DMS 273 (cell line): ENCODE data around the gene LOX.
A peak's percentile ranks its signal among the peaks of the same experiment; 100 is the strongest.
"Not testable (repeated sequence)": the region's sequence is repeated elsewhere in the genome, so short reads cannot be mapped to it uniquely, and the experiment has no call there.

Experiments
- DNase-seq: peaks from one replicate; lab custom pipeline; 2025; ENCODE audit not compliant: unreplicated experiment; lab: John Stamatoyannopoulos, UW

The LOX gene

DNA sequence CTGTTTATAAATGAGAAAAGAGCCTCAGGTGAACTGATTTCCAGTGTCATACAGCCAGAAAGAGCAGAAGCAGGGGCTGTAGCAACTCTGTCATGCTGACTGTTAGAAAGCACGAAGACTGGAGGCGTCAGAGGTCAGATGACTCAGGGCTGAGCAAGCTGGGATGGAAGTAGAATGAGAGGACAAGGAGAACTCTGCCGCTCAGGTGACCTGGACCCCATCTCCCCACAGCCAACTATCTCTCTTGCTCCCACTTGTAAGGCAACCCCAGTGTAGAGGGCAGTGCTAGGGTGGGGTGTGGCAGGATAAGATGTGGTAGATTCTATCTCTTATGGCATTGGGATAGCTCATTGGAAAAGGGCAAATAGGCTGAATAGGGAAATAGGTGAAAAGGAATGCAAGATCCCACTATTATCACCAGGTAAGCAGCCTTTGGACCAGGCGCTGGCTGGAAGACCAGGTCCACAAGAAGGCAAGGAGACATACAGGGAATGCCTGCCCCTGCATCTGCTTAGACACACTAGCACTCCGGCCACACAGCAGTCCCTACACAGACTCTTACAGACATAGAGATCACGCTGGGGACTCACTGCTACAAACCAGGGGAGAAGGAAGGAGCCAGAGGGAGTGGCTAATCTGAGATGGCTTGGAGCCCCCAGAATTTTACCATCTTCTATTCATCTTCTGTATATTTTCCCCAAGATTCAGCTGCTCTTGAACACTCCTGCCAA lies 21.2 kb upstream of the LOX start:
- DNase-seq = no peak

DNA sequence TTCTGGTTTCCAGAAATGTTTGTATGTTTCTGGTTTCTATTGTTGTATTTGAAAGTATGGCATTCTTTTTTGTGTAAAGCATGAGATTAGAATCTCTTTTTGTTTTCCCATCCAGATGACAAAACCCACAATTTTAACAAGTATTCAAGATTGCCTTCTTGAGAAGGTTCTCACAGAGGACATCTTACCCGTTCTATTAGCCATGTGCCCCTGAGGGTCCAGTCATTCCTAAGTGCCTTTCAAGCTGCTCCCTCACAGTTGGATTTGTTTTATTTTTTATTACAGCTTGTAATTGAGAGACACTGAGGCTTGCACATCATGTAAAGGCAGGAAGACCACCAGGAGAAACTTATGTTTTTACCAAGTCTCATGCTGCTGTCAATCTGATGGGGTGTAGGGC lies 19.3 kb upstream of the LOX start:
- no peak for DNase-seq

DNA sequence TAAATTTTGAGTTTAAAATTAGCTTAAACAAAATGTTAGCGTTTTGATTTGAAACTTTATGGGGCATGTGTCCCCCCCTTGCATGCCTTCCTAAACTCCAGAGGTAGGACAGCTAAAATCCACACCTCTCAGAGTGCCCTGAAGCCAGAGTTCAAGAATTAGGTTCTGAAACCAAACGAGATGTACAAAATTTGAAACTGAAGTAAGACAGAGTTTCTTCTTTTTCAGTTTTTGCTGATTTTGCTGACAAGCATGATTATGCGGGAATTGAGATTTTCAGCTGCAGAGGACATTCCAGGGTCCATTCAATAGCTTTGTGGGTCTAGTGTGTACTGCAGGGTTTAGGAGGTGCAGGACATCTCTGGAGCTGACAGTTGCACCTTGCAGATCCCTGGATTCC lies 17.1 kb upstream of the LOX start:
- DNase-seq = no peak

DNA sequence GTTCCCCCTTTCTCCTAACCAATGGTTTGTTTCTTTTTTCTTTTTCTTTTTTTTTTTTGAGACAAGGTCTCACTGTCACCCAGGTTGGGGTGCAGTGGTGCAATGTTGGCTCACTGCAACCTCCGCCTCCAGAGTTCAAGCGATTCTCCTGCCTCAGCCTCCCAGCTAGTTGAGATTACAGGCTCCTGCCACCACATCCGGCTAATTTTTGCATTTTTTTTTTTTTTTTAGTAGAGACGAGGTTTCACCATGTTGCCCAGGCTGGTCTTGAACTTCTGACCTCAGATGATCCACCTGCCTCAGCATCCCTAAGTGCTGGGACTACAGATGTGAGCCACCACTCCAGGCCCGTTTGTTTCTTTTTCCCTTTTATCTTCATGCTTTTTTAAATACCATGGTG lies 16.2 kb upstream of the LOX start:
- not testable (repeated sequence) for DNase-seq

DNA sequence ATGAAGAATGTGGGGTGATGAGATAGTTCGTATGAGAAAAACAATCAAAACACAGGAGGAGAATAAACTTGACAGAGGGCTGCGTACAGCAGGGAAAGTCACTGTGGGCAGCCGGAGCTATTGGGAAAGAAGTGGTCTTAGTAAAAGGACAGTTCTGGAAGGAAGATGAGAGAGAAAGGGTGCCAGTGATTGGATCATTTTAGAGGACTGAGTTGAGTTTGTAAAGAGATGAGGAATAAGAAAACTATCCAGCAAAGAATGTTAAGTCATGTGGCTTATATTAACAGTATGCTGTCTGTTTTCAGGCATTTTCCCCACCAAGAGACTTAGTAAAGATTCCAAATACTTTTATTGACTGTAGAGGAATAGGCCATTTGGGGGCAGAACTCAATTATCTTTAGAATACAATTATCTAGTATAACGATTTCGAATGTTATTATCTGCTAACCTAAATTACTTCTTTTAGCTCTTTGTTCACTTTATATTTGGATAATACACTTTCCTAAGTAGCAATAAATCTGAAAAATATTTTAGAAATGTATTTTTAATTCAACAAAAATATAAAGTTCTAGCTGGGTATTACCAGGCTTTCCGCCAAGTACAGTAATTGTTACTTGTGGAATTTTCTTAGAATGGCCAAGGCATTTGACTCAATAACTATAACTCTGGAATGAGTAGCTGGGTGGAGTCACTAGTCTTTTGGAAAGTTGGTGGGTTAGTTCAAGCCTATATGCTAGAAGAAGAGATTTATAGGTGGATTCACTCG lies 15.5 kb upstream of the LOX start:
- no peak for DNase-seq

DNA sequence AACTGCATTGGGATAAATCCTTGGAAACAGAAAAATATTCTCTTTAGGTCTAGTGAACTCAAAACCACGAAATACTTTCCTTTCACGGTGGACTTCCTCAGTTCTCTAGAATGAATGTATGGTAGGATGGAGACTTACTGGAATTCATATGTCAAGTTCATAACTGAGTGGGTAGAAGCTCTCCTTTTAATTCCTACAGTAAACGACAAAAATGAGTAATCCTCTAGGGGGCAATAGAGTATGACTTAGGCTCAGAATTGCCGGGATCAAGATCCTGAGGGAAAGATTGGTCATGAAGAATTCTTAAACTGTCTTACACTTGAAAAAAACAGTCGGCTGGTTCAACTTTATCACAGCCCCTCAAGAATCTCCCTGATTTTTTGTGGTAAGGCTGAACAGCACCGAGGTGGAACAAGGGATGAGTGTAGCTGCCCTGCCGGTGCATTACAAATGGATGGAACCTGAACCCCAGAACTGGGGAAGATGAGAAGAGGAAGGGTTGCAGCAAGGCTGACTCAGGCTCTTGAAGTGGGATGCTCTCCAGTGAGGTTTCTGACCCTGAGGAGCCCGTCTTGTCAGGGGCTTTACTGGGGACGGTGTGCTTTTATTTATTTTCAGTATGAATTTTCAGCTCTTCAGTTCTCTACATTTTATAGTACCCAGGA lies 14.0 kb upstream of the LOX start:
- peak; percentile 68 for DNase-seq

DNA sequence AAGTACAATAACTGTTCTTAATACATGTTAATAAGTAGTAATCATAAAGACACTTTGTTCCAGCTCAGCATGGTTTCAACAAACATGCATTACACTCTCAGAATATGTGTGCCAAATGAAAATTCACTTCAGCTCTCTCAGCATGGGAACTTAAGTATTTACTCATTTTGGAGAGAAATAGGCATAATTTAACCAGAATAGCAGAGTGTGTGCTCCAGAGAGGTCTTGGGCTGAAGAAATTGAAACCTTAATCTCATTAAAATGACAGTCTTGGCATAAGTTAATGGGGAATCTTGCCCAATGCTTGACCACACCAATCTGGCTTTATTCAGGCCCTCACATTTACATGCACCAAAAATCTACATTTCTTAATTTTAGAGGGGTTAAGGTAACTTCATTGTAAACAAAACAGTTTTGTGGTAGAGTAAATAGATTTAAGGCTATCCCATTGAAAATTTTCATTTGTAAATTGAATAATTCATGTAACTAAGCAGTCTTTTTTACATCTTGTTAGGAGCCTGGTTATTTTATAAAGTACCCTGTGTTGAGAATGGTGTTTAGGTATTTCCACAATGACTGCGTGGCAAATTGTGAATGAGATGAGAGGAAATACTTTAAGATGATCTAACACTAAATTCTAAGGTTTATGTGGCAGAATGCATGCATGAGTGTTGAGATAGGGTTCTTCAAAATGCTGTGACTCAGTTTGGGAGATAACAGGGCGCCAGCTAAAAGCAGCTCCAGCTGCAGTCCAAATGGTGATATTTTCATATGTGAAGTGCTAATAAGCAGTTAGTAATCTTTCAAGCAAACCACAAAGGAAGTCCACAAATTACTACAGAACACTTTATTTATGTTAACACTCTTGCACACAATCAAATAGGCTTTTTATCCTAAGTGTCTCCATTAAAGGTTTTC lies 11.3 kb upstream of the LOX start:
- no peak for DNase-seq

DNA sequence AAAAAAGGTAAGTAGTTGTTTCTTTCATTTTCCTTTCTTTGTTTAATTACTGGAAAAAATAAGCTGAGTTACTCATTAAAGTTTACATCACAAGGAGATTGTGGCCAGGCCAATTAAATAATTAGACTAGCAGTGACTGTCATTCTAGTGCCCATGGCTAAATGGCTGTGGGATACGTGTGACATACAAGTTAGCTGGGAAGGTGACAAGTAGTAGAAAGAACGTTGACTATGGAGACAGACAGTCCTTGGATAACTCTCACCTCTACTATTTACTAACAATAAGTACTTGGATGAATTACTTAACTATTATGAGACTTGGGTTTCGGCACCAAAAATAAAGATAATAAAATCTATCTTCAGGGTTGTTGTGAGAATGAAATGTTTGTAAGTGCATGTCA lies 7.0 kb upstream of the LOX start:
- DNase-seq = no peak

DNA sequence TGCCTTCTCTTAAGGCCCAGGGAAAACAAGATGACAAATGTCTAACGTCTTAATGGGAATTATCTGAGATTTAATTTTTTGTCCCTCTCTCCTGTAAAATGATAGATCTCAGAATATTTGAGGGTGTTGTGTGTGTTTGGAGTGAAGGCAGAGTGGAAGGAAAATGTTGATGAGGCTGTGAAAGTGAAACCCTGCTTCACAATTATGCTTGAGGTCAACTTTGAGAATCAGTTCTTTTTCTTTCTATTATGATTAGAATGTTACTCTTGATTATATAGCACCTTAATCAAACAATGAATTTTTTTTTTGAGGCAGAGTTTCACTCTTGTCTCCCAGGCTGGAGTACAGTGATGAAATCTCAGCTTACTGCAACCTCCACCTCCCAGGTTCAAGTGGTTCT lies 5.5 kb upstream of the LOX start:
- DNase-seq = no peak

DNA sequence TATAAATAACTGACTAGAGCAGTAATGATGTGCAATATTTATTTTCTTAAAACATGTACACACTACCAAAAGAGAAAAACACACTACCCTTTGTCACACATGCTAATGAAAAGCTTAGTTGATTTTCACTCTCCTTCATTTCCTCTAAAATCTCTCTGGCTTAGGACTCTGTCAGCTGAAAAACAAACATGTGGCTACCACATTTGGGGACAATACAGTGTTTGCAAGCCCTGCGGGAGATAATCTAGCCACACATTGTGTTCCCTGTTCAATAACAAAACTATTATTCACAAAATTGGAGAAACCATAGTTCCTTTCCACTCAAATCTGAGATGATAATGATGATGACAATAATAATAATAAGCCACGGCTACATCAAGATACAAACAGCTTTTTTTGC lies 3.5 kb upstream of the LOX start:
- no peak for DNase-seq

DNA sequence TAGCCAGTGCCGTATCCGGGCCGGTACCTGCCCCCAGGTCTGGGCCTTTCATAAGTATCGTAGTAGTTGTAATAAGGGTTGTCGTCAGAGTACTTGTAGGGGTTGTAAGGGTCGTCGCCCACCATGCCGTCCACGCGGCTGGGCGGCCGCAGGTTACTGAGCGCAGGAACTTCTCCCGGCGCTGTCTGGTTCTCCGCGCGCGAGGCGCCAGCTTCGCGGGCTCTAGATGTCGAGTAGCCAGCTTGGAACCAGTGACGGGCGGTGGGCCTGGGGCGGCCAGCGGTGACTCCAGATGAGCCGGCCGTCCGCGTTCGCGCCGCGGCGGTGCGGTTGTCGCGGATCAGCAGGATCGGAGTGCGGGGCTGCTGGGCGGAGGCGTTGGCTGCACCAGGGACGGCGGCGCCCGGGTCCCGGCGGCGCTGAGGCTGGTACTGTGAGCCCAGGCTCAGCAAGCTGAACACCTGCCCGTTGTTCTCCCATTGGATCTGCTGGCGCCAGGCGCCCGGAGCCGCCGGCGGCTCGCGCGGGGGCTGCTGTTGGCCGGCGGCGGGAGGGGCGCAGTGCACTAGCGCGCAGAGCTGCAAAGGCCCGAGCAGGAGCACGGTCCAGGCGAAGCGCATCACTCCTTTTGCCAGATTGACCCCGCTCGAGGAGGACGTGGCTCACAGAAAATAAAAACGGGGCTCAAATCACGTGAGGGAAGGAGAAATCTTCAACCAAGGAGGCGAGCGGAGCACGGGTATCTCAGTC lies 518 bp downstream of the LOX start:
- peak; percentile 77 for DNase-seq

DNA sequence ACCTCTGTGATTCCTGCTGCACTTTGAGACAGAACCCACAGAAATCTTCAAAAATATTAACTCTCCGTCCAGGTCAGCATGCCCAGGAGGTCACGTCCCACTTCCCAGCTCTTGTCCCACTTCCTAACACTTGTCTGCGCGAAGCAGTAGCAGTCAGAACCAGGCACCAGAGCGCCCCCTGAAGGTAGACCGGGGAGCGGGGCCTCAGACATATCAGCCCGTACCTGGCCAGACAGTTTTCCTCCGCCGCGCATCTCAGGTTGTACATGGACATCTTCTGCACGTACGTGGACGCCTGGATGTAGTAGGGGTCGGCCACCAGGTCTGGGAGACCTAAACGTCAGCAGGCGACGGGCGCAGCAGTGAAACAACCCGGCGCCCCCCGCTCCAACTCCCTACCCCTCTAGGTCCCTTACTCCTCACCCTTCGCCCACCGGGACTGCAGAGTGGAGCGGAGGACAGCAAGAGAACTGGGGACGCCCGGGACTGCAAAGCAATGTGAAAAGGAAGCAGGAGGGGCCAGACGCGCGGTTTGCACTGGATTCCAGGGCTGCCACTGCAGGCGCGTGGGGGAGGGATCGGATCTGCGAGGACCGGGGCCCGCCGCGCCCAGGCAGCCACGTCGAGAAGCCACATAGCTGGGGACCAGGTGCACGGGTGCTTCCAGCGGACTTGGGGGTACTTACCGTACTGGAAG lies 1.2 kb downstream of the LOX start:
- DNase-seq = peak; percentile 81

DNA sequence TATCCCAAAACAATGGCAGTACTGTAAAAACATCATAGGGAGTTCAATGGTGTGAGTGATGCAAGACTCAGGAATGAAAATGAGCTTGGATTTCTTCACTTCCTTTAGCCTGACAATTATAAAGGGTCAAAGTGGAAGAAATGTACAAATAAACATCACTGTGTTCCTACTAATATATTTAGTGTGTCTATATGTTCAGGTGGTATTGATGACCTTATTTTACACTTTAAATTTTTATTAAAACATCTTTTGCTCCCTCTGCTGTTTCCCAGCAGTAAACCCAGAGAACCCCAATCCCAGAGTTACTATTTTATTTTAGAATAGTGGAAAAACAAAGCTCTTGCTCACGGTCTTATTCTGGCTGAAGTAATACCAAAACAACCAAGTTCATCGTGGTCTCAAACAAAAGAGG lies 2.0 kb downstream of the LOX start:
- DNase-seq = no peak

DNA sequence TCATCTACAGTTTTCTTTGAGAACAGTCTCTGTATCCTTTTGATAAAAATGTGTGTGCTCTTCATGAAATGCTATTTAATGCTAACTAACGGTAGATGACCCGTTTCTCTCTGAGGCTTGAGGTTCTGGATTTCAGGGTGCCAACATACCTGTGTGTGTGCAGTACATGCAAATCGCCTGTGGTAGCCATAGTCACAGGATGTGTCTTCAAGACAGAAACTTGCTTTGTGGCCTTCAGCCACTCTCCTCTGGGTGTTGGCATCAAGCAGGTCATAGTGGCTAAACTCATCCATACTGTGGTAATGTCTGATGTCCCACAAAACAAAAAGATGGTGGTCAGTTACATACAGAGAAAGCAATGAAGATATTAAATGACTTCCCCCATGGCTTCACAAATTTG lies 4.2 kb downstream of the LOX start:
- DNase-seq = no peak

DNA sequence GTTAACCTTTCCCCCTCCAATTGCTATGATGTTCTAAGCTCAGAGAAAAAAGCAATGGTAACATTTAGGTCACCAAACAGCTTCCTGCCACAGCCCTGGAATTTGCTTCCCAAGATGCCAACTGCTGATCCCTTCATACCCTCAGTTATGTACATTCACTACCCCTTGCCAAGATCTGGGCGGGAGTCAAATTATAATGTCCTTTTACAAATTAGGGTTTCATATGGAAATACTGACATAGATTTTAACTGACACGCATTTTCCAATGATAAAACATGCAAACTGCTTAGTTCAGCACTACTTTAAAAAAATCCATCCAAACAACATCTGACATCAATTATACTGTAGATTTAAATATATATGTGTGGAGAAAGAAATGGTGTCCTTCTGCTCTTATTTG lies 5.0 kb downstream of the LOX start:
- DNase-seq = no peak

DNA sequence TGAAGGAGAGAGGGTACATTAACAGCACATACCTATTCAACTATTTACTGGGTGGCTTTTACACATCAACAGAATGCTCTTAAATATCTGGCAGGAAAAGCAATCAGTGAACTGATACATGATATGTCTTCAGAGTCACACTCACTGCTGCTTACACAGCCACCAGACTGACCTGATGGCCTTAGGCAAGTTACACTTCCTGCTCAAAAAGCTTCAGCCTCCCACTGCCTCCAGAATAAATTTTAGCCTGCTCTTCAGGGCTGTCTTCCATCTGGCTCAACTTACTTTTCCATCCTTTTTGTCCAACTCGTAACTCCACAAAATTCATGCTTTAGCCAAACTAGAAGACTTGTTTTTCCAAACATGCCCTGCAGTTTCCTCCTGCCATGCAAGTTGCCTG lies 10.7 kb downstream of the LOX start:
- DNase-seq = no peak

DNA sequence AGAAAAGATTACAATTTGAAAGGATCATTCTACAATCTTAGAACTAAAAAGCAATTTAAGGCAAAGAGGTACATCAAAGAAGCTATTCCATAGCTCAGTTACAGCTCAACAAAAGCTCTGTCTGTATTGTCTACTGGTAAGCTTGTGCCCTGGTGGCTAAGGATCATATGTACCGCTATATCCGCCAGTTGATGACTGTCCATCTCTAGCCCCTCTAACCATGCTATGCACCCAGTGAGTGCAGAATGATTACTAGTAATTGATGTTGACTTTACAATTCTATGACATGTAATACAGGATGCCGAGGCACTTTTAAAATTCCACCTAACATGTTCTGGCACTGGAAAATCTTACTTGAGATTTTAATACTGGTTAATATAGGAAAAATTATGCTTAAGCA lies 13.1 kb downstream of the LOX start:
- DNase-seq = no peak

DNA sequence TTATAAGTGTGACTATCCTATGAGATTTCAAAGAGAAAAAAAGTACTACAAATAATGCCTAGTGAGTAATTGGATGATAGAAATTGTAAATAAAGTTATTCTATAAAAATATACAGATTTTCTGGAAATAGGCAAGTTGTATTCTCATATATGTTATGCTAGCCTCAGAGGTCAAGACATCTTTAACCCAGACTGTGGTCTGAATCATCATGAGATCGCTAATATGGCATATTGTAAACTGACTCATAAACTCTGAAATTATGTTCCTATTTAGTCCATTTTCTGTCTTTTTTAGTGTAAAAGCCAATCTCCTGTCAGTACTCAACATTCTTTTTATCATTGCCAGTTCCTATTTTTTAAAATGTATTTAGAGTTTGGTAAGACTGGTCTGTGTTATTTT lies 14.2 kb downstream of the LOX start:
- no peak for DNase-seq

DNA sequence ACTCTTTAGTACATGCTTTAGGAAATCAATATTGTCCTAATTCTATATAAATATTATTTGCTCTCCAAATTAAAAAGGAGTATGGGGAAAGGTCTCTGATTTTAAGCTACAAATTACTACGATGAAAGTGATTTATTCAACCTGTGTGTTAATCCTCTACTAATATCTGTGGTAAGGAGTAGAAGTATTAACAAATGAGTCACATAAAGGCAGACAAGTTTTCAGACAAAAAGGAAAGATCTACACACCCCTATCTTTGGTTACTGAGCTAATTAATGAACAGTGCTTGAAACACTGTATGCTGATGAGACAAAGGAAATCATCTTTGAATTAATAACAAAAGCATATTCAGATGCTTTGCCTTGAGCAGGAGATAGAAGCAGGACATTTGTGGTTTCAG lies 15.9 kb downstream of the LOX start:
- no peak for DNase-seq

DNA sequence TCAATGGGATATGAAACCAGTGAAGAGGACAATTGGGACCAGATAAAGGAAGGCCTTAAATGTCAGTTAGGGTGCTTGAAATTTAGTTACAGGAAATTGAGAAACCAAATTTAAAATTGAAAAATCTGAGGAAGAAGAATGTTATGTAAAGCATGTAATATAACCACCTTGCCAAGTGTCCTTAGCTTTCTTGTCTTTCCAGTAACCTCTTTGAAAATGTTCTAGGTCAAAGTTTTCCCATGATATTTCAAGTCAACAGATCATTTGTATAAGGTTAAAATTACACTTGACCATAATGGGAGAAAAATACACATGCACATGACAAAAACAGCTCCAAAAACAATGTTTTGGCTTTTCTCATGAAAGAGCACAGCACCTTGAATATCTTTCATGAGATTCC lies 21.1 kb downstream of the LOX start:
- DNase-seq = no peak
